Mesodermal cell (in vitro differentiated cells): ENCODE data around the gene KRT4.

Experiments
- H3K27ac ChIP-seq: 2 replicates; pipeline ENCODE4 v1.7.0; 2013; ENCODE audit warnings: mild to moderate bottlenecking, low read depth, low read length, moderate library complexity; ENCODE audit not compliant: severe bottlenecking
- H3K36me3 ChIP-seq: 2 replicates; pipeline ENCODE4 v1.7.1; 2013; ENCODE audit warnings: mild to moderate bottlenecking, low read length, moderate library complexity; ENCODE audit not compliant: control insufficient read depth, insufficient read depth
- H3K4me1 ChIP-seq: one replicate; pipeline ENCODE4 v1.7.1; 2013; ENCODE audit warnings: mild to moderate bottlenecking, low read length; ENCODE audit not compliant: insufficient read depth, control insufficient read depth, poor library complexity, severe bottlenecking
- H3K4me3 ChIP-seq: 2 replicates; pipeline ENCODE4 v1.7.0; 2013; ENCODE audit warnings: low read length, control low read depth, mild to moderate bottlenecking; ENCODE audit not compliant: insufficient read depth, poor library complexity, severe bottlenecking; ENCODE audit errors: extremely low read depth
- H3K9me3 ChIP-seq: 2 replicates; pipeline ENCODE4 v1.7.1; 2013; ENCODE audit warnings: mild to moderate bottlenecking, low read length, moderate library complexity; ENCODE audit not compliant: control insufficient read depth
- WGBS, 2 experiments: methylation state at CpG; one replicate each; pipeline ENCODE4 v1.1.5; 2013; ENCODE audit warnings: missing lambda C conversion rate in 2 of 2; ENCODE audit not compliant: insufficient coverage in 2 of 2; 5-methylcytosine and 5-hydroxymethylcytosine counted together

The KRT4 gene

GRCh38 chr12:52828591-52829021, 14.7 kb upstream of the KRT4 start:
- Histone ChIP-seq H3K4me3 (no peak overlapping the region), H3K36me3 (no peaks in the 10 kb centered on the region), H3K9me3 (no peaks in the 10 kb centered on the region), H3K4me1 (peaks cover 2% of the 10 kb centered on the region), H3K27ac (no peak overlapping the region)
- 73 to 88% methylated on average over 1 to 2 of the region's 2 CpGs for WGBS, 2 experiments

GRCh38 chr12:52828156-52828555, 14.2 kb upstream of the KRT4 start:
- H3K36me3 ChIP-seq = no peaks in the 10 kb centered on the region
- no peak overlapping the region for H3K4me3 ChIP-seq
- H3K27ac ChIP-seq = no peak overlapping the region
- H3K4me1 ChIP-seq = peaks cover 2% of the 10 kb centered on the region
- H3K9me3 ChIP-seq = no peaks in the 10 kb centered on the region

- 91 to 92% methylated on average over 4 of the region's 6 CpGs for WGBS, 2 experiments
- H3K27ac ChIP-seq = no peak overlapping the region
- H3K4me3 ChIP-seq = no peak overlapping the region
- H3K9me3 ChIP-seq = no peaks in the 10 kb centered on the region
- H3K4me1 ChIP-seq = peaks cover 2% of the 10 kb centered on the region
- no peaks in the 10 kb centered on the region for H3K36me3 ChIP-seq
Observed at GRCh38 chr12:52827499-52828090, 13.7 kb upstream of the KRT4 start.

GRCh38 chr12:52826611-52827498, 12.9 kb upstream of the KRT4 start:
- no peak overlapping the region for H3K27ac ChIP-seq
- H3K9me3 ChIP-seq = no peaks in the 10 kb centered on the region
- H3K4me3 ChIP-seq = no peak overlapping the region
- peaks cover 4% of the 10 kb centered on the region for H3K4me1 ChIP-seq
- no peaks in the 10 kb centered on the region for H3K36me3 ChIP-seq
- 90 to 96% methylated on average over 10 to 11 of the region's 11 CpGs for WGBS, 2 experiments

- H3K9me3 ChIP-seq = no peaks in the 10 kb centered on the region
- H3K36me3 ChIP-seq = no peaks in the 10 kb centered on the region
- H3K27ac ChIP-seq = no peak overlapping the region
- H3K4me3 ChIP-seq = no peak overlapping the region
- 95 to 96% methylated on average over 3 of the region's 4 CpGs for WGBS, 2 experiments
- H3K4me1 ChIP-seq = peaks cover 6% of the 10 kb centered on the region
Observed at GRCh38 chr12:52825961-52826360, 12.0 kb upstream of the KRT4 start.

GRCh38 chr12:52824741-52825410, 11.0 kb upstream of the KRT4 start:
- no peak overlapping the region for H3K27ac ChIP-seq

GRCh38 chr12:52823761-52824450, 10.0 kb upstream of the KRT4 start:
- Histone ChIP-seq H3K9me3 (no peaks in the 10 kb centered on the region), H3K36me3 (no peaks in the 10 kb centered on the region), H3K4me1 (peaks cover 6% of the 10 kb centered on the region), H3K4me3 (no peak overlapping the region), H3K27ac (no peak overlapping the region)
- 89 to 97% methylated on average over 15 of the region's 15 CpGs for WGBS, 2 experiments

More at GRCh38 chr12:52824741-52825410, 11.0 kb upstream of the KRT4 start:
- WGBS, 2 experiments = 86 to 95% methylated on average over 3 of the region's 5 CpGs
- Histone ChIP-seq H3K4me3 (no peak overlapping the region), H3K9me3 (no peaks in the 10 kb centered on the region), H3K36me3 (no peaks in the 10 kb centered on the region), H3K4me1 (peaks cover 6% of the 10 kb centered on the region)

- no peak overlapping the region for H3K4me3 ChIP-seq
- 86 to 89% methylated on average over 11 of the region's 16 CpGs for WGBS, 2 experiments
- H3K9me3 ChIP-seq = no peaks in the 10 kb centered on the region
- H3K36me3 ChIP-seq = no peaks in the 10 kb centered on the region
- no peak overlapping the region for H3K27ac ChIP-seq
- H3K4me1 ChIP-seq = peaks cover 6% of the 10 kb centered on the region
Observed at GRCh38 chr12:52822771-52823510, 9.0 kb upstream of the KRT4 start.

GRCh38 chr12:52821826-52822660, 8.1 kb upstream of the KRT4 start:
- peaks cover 6% of the 10 kb centered on the region for H3K4me1 ChIP-seq
- 89 to 92% methylated on average over 9 of the region's 10 CpGs for WGBS, 2 experiments
- H3K27ac ChIP-seq = no peak overlapping the region
- no peak overlapping the region for H3K4me3 ChIP-seq
- no peaks in the 10 kb centered on the region for H3K9me3 ChIP-seq
- no peaks in the 10 kb centered on the region for H3K36me3 ChIP-seq
